Suppressor macrophage treated with lipopolysaccharide for 4 hours (primary cell): ENCODE measurements around the gene LAMA2.

Source experiments
- DNase-seq: peaks from one replicate; pipeline ENCODE4 v3.0.0-alpha.2; 2020

The LAMA2 gene

GRCh38 chr6:129279343-129280292, 396.7 kb downstream of the LAMA2 start:
- no peak for DNase-seq

DNA sequence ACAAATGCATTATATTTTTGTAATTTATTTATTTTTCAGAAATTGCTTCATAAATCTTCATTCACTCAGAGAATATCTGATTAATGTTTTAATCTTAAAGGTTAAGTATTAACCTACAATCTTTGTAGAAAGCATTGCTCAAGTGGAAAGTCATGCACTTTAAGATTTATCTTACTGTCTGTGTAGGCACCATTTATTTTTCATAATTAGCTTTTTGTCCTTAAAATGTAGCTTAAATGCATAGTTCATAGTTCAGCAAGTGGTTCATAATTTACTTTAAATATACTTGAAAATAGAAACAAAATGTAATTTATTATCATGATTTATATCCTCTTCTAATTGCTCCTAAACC, 397.3 kb downstream of the LAMA2 start:
- no peak for DNase-seq

DNA sequence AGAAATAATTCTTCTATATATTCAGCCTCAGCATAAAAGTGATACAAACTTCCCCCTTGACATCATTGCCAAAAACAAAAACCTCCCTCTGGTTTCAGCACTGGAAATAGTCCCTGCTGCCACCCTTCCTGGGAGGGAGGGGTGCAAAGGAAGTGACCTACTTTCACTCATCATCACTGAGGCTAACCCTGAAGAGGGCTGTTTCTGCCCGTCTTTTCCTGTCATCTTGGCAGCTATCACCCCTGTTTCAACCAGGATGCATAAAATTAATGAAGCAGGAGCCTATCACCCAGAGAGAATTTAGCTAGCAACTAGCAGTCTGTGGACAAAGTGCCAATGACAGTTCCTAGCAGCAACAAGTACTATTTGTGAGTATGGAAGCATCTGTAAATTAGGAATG, 397.8 kb downstream of the LAMA2 start:
- DNase-seq, result no peak

GRCh38 chr6:129281168-129281796, 398.3 kb downstream of the LAMA2 start:
- no peak for DNase-seq

DNA sequence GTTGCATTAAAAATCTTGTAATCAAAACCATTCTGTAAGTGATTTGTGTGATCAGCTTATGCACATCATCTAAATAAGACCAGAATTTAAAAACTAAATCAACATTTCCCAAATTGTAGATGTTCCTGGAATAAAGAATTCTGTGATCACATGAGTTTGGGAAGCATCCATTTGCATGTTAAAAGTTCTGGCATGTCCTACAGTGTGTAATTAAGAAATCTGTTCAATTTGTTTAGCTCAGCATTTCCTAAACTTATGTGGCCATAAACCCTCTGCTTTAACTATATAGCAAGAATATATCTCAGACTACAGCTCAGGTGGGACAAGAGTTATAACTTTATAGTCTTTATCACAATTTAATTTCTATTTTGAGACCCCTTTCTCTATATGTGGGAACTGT, 399.1 kb downstream of the LAMA2 start:
- DNase-seq, result no peak

DNA sequence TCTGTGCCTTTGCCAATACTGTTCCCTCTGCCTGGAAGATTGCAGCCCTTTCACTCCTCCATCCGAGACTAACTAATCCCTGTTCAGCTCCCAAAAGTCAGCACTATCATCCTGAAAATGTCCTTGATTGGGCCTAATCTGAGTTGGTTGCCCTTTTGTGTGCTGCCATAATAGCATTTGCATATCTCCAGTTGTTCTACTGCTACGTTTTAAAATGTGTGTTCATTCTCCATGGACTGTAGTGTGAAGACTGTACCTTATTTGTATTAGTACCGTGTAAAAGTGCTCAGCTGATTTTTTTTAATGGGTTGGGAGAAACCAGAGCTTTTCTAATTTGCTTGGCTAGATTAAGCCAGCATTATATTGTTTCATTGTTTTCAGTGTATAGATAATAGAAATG, 401.3 kb downstream of the LAMA2 start:
- no peak for DNase-seq

DNA sequence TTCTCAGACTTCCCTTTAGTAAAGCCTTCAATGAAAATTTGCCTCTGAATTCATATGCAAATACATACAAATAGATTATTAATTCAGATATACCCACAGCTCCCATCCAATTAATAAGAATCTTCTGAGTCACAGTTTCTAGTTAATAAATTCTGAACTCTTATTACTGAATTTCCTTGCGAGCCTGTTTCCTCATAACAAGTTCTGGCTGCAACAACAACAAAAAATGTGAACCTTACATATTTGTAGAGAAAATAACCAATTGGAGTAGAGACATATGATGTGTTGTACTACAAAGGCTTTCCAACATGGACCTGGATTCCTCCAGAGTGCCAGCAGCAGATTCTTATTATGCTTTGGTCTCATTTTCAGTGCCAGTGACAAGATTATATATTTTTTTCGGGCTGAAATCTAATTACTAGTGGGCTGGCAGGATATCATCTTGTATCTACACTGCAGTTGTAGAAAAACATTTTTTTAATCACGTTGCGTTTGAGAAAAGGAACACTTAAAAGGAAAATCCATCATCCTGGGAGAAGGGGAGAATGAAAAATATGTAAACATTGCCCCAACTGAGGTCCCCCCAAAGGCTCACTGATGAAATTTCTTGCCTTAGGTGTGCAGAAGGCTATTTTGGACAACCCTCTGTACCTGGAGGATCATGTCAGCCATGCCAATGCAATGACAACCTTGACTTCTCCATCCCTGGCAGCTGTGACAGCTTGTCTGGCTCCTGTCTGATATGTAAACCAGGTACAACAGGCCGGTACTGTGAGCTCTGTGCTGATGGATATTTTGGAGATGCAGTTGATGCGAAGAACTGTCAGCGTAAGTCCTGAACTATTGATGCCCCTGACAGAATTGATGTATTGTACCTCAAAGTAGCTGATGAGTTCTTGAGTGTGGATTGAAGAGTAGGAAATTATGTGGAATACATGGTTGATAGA, 404.6 kb downstream of the LAMA2 start:
- DNase-seq, result no peak

- DNase-seq, result no peak
Observed at GRCh38 chr6:129289442-129289841, 406.5 kb downstream of the LAMA2 start.

GRCh38 chr6:129292836-129293235, 409.9 kb downstream of the LAMA2 start:
- DNase-seq, result no peak

DNA sequence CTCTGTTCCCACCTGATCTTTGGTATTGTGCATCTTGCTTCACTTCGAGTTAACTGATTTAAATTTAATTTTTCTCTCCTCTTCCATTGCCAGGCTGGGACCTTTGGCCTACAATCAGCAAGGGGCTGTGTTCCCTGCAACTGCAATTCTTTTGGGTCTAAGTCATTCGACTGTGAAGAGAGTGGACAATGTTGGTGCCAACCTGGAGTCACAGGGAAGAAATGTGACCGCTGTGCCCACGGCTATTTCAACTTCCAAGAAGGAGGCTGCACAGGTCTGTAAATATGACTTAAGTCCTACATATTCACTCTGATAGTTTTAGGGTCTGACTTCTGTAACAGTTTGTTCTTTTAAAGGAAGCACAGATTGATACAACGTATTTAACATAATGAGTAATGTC, 414.7 kb downstream of the LAMA2 start:
- DNase-seq, result no peak

DNA sequence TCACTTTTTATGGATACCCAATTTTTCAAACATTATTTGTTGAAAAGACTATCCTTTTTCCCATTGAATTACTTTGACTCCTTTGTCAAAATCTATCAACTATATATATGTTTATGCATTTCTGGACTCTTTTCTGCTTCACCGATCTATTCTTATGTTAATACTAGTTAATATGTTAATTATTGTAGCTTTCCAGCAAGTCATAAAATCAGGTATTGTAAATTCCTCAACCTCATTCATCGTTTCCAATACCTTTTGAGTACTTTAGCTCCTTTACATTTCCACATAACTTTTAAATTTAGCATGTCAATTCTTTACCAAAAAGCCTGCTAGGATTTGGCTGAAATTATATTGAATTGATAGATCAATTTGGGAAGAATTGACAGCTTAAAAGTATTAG, 419.7 kb downstream of the LAMA2 start:
- DNase-seq, result no peak

GRCh38 chr6:129306826-129307225, 423.9 kb downstream of the LAMA2 start:
- no peak for DNase-seq

DNA sequence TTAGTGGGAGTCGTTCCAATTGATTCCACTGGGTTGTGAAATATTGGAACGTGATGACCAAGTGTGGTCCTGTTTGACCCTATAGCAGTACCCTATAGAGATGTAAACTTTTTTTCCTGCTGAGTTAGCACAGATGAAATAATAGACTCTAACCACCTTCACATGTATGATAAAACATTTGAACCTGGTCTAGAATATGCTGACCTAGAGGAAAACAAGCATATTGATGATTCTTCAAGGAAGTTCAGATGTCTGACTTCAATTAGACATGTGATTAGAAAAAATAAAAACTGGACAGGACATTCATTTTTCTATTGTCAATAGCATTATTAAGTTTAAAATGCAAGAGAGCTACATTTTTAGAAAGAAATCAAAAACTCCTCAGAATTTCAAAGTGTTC, 424.9 kb downstream of the LAMA2 start:
- DNase-seq, result no peak

- DNase-seq, result no peak
Observed at GRCh38 chr6:129309154-129309553, 426.2 kb downstream of the LAMA2 start.

- no peak for DNase-seq
Observed at GRCh38 chr6:129312880-129313279, 429.9 kb downstream of the LAMA2 start.

DNA sequence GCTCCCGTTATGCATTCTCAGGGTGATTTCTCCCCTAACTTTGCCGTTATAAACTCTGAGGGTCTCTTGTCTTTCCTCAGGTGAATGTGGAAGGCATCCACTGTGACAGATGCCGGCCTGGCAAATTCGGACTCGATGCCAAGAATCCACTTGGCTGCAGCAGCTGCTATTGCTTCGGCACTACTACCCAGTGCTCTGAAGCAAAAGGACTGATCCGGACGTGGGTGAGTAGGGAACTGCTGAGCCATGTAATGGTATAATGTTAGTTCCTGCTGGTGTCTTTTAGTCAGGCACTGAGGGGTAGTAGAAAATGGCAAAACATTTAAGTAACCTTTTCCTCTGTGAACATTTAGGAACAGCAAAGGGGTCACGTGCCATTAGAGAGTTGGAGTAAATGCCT, 431.6 kb downstream of the LAMA2 start:
- DNase-seq, result no peak

DNA sequence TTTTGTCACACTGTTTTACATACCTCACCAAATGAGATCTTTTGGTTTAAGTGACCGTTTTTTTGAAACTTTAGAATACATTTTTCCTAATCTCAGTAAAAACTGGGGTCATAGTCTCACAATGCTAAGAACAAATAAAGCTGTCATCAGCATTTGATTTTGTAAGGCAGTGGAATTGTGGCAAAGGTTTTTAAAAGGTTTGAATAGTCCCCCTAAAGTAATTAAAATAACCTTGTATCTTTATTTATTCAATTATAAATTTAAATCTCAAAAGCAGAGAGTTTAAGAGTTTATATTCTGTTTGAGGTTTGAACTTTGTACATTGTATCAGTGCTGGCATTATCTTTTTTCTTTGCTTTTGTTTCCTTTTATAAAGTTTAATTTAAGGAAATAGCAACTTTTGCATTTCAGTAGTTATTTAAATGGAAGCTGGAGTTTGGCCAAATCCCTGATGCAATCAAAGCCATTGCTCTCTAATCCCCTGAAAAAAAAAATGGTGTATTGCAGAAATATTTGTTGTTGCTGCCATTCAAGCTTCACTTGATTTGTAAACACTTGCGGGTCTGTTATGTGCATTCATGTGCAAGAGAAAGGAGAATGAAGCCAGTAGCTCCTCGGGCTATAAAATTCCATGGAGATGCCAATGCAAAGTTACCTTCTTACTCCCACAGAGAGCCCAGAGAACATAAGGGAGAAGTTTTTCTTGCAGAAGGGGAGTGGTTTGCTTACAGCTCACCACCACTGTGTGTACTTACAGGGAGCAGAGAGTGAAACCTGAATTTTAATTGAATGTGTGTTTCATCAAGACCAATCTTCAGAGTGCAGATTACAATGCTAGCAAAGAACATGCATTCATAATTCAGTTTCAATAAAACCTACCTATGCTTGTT, 435.2 kb downstream of the LAMA2 start:
- DNase-seq, result no peak

- DNase-seq, result no peak
Observed at GRCh38 chr6:129320892-129321291, 438.0 kb downstream of the LAMA2 start.

GRCh38 chr6:129321303-129321702, 438.4 kb downstream of the LAMA2 start:
- no peak for DNase-seq

- no peak for DNase-seq
Observed at GRCh38 chr6:129324345-129324744, 441.4 kb downstream of the LAMA2 start.

DNA sequence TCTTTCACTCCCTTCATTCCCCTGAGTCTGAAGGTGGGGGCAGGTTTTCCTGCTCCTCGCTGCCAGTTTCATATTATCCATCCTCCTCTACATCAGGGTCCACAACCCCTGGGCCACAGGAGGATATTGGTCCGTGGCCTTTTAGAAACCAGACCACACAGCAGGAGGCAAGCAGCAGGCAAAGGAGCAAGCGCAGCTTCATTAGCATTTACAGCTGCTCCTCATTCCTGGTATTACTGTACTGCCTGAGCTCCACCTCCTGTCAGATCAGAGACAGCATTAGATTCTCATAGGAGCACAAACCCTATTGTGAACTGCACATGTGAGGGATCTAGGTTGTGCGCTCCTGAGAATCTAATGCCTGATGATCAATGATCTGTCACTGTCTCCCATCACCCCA, 446.7 kb downstream of the LAMA2 start:
- DNase-seq, result no peak

GRCh38 chr6:129331450-129332138, 448.7 kb downstream of the LAMA2 start:
- DNase-seq, result no peak
